GM23338 (cell line): ENCODE measurements around the gene ANGPTL2. TPM values are rescaled to one million over a fixed set of nuclear protein-coding genes. Genes with fewer than 3 reads are reported as not detected.

Source experiments
- ATAC-seq: fragments of 200-7000 bp; cut with Tn5 transposase; 3 replicates; pipeline ENCODE4 v1.9.1; 2020
- DNase-seq: peaks from one replicate; pipeline ENCODE4 v3.0.0-alpha.2; 2015; ENCODE audit warnings: low spot score
- H2AFZ ChIP-seq: fragments of 200-600 bp; sonication (generic); 2 replicates; pipeline ENCODE4 v1.8.0; 2016; ENCODE audit warnings: antibody characterized with exemption, mild to moderate bottlenecking, moderate library complexity
- H3F3A ChIP-seq: fragments of 200-600 bp; sonication (generic); replicated peaks from 2 replicates; pipeline ENCODE4 v1.8.0; 2017; ENCODE audit warnings: antibody characterized with exemption, mixed run types, low read depth
- H3K27ac ChIP-seq: fragments of 200-600 bp; sonication (generic); 2 replicates; pipeline ENCODE4 v1.6.1; 2016; ENCODE audit warnings: low read depth
- H3K27me3 ChIP-seq: fragments of 200-600 bp; sonication (generic); 2 replicates; pipeline ENCODE4 v1.8.0; 2016; ENCODE audit warnings: mild to moderate bottlenecking, mixed run types, moderate library complexity; ENCODE audit not compliant: insufficient read depth
- H3K36me3 ChIP-seq: fragments of 200-600 bp; sonication (generic); 2 replicates; pipeline ENCODE4 v1.8.0; 2016; ENCODE audit warnings: mild to moderate bottlenecking; ENCODE audit not compliant: insufficient read depth
- H3K4me1 ChIP-seq: fragments of 200-600 bp; sonication (generic); 2 replicates; pipeline ENCODE4 v1.8.0; 2016; ENCODE audit warnings: mild to moderate bottlenecking, moderate library complexity; ENCODE audit not compliant: insufficient read depth
- H3K4me2 ChIP-seq: fragments of 200-600 bp; sonication (generic); 2 replicates; pipeline ENCODE4 v1.7.1; 2017; ENCODE audit warnings: mixed run types
- H3K4me3 ChIP-seq: fragments of 200-600 bp; sonication (generic); 2 replicates; pipeline ENCODE4 v1.6.1; 2016; ENCODE audit warnings: mixed run types
- H3K79me2 ChIP-seq: fragments of 200-600 bp; sonication (generic); replicated peaks from 2 replicates; pipeline ENCODE4 v1.8.0; 2017; ENCODE audit warnings: mild to moderate bottlenecking; ENCODE audit not compliant: insufficient read depth
- H3K9me2 ChIP-seq: fragments of 200-600 bp; sonication (generic); 2 replicates; pipeline ENCODE4 v1.8.0; 2017; ENCODE audit not compliant: insufficient read depth
- H4K20me1 ChIP-seq: fragments of 200-600 bp; sonication (generic); replicated peaks from 2 replicates; pipeline ENCODE4 v1.8.0; 2017; ENCODE audit warnings: mild to moderate bottlenecking; ENCODE audit not compliant: insufficient read depth
- H3K27ac Mint-ChIP-seq: 2 replicates; pipeline ENCODE4 v1.8.0; 2020; ENCODE audit warnings: inconsistent platforms, mild to moderate bottlenecking, moderate library complexity, mixed read lengths
- H3K27me3 Mint-ChIP-seq: 3 replicates; pipeline ENCODE4 v1.8.0; 2022; ENCODE audit warnings: low read depth, mild to moderate bottlenecking, moderate library complexity, mixed read lengths, inconsistent platforms; ENCODE audit not compliant: insufficient read depth, poor library complexity
- H3K36me3 Mint-ChIP-seq: 3 replicates; pipeline ENCODE4 v1.8.0; 2021; ENCODE audit warnings: low read depth, mild to moderate bottlenecking, inconsistent platforms, moderate library complexity, mixed read lengths
- H3K4me1 Mint-ChIP-seq: 3 replicates; pipeline ENCODE4 v1.8.0; 2020; ENCODE audit warnings: mild to moderate bottlenecking, inconsistent platforms, mixed read lengths
- H3K4me3 Mint-ChIP-seq: 3 replicates; pipeline ENCODE4 v1.8.0; 2021; ENCODE audit warnings: moderate library complexity, mild to moderate bottlenecking, inconsistent platforms, mixed read lengths
- H3K9me3 Mint-ChIP-seq: 3 replicates; pipeline ENCODE4 v1.8.0; 2020; ENCODE audit warnings: moderate library complexity, mild to moderate bottlenecking, inconsistent platforms, mixed read lengths
- CREB1 ChIP-seq: fragments of 250-450 bp; sonication (Bioruptor Pico); IDR thresholded peaks from 2 replicates; pipeline ENCODE4 v1.5.0; 2020; ENCODE audit warnings: low read depth, mild to moderate bottlenecking, moderate library complexity
- EZH2 ChIP-seq: fragments of 200-600 bp; sonication (generic); IDR thresholded peaks from one replicate; pipeline ENCODE4 v1.8.0; 2017; ENCODE audit warnings: antibody characterized with exemption, mild to moderate bottlenecking, low read depth; ENCODE audit not compliant: unreplicated experiment
- EZH2phosphoT487 ChIP-seq: fragments of 200-600 bp; sonication (generic); IDR thresholded peaks from one replicate; pipeline ENCODE4 v1.8.1; 2018; ENCODE audit warnings: antibody characterized with exemption; ENCODE audit not compliant: unreplicated experiment
- JUNB ChIP-seq: IDR thresholded peaks from one replicate; pipeline ENCODE4 v1.6.1; 2016; ENCODE audit warnings: antibody characterized with exemption; ENCODE audit not compliant: unreplicated experiment
- NANOG ChIP-seq: IDR thresholded peaks from 2 replicates; pipeline ENCODE4 v1.6.1; 2016; ENCODE audit warnings: antibody characterized with exemption, borderline replicate concordance
- POLR2AphosphoS5 ChIP-seq: IDR thresholded peaks from 2 replicates; pipeline ENCODE4 v1.6.1; 2016; ENCODE audit warnings: antibody characterized with exemption, low read depth
- STAT1 ChIP-seq: IDR thresholded peaks from one replicate; pipeline ENCODE4 v1.6.1; 2016; ENCODE audit warnings: antibody characterized with exemption; ENCODE audit not compliant: unreplicated experiment
- ZNF114 ChIP-seq: fragments of 250-450 bp; sonication (Bioruptor Pico); IDR thresholded peaks from 2 replicates; pipeline ENCODE4 v1.5.0; 2020; ENCODE audit warnings: mild to moderate bottlenecking, moderate library complexity
- ZNF331 ChIP-seq: fragments of 250-450 bp; sonication (Bioruptor Pico); IDR thresholded peaks from 2 replicates; pipeline ENCODE4 v1.5.0; 2020; ENCODE audit warnings: low read depth, mild to moderate bottlenecking, moderate library complexity
- ZNF462 ChIP-seq: fragments of 250-450 bp; sonication (Bioruptor Pico); IDR thresholded peaks from 2 replicates; pipeline ENCODE4 v1.5.0; 2020; ENCODE audit warnings: mild to moderate bottlenecking, moderate library complexity
- polyA plus RNA-seq: library from polyadenylated mRNA; unstranded; fragments of >200 nt; fragmentation: Nextera tagmentation; extraction: Ambion mirVana; gene quantifications from 2 replicates; pipeline ENCODE4 v1.2.1, GENCODE V29; 2016
- total RNA-seq: library from RNA; depleted of rRNA; stranded (reverse); fragments of >200 nt; shearing (Covaris generic); gene quantifications from 2 replicates; pipeline ENCODE4 v1.2.3, GENCODE V29; 2014
- TF ChIP-seq, protein P1 (sequence below), 2 experiments: fragments of 200-600 bp in 1 of 2; sonication (generic) in 1 of 2; conservative IDR thresholded peaks; 2 replicates each; pipeline versions ENCODE4 v1.5.1 to v1.6.1; 2016 to 2017; ENCODE audit warnings: antibody characterized with exemption in 2 of 2, low read depth in 2 of 2, mild to moderate bottlenecking in 2 of 2, moderate library complexity in 1 of 2
- TF ChIP-seq, protein P2 (sequence below): IDR thresholded peaks from one replicate; pipeline ENCODE4 v1.6.1; 2018; ENCODE audit warnings: antibody characterized with exemption; ENCODE audit not compliant: unreplicated experiment

Gene ANGPTL2
- total and polyA plus RNA-seq, 2 experiments from 2014 or later, result 2.9 to 5.2 TPM

GRCh38 chr9:127142291-127142690 lies 19.9 kb upstream of the ANGPTL2 start (continued):
- TF ChIP-seq ZNF462 (CRISPR knock-in tag) (no peak), EZH2phosphoT487 (no peak)

GRCh38 chr9:127140842-127141675 lies 18.6 kb upstream of the ANGPTL2 start:
- DNase-seq, result no peak
- Mint-ChIP-seq H3K9me3 (no peaks in the 10 kb centered on the region), H3K27me3 (peaks cover 3% of the 10 kb centered on the region), H3K27ac (no peak overlapping the region), H3K4me1 (peaks cover 18% of the 10 kb centered on the region), H3K4me3 (no peak overlapping the region), H3K36me3 (no peaks in the 10 kb centered on the region)
- peaks cover 13% of the 10 kb centered on the region for H3K4me1 ChIP-seq
- H2AFZ ChIP-seq, result no peak overlapping the region
- no peaks in the 10 kb centered on the region for H3K27me3 ChIP-seq
- no peak overlapping the region for H3K4me3 ChIP-seq
- no peaks in the 10 kb centered on the region for H3K79me2 ChIP-seq
- no peaks in the 10 kb centered on the region for H3F3A ChIP-seq
- no peaks in the 10 kb centered on the region for H3K36me3 ChIP-seq
- H4K20me1 ChIP-seq, result 0 out of 2 replicates have a peak, but pooled peaks cover 3% of the 10 kb centered on the region
- H3K4me2 ChIP-seq, result no peak overlapping the region
- ATAC-seq, result no peak
- 0 out of 2 replicates have a peak, but pooled peaks cover 3% of the 10 kb centered on the region for H3K9me2 ChIP-seq
- H3K27ac ChIP-seq, result no peak overlapping the region
- TF ChIP-seq ZNF331 (no peak), EZH2phosphoT487 (no peak), POLR2AphosphoS5 (no peak), NANOG (no peak), CREB1 (no peak), JUNB (no peak), STAT1 (no peak), EZH2 (no peak), ZNF114 (CRISPR knock-in tag) (no peak)
- TF ChIP-seq, protein P1, sequence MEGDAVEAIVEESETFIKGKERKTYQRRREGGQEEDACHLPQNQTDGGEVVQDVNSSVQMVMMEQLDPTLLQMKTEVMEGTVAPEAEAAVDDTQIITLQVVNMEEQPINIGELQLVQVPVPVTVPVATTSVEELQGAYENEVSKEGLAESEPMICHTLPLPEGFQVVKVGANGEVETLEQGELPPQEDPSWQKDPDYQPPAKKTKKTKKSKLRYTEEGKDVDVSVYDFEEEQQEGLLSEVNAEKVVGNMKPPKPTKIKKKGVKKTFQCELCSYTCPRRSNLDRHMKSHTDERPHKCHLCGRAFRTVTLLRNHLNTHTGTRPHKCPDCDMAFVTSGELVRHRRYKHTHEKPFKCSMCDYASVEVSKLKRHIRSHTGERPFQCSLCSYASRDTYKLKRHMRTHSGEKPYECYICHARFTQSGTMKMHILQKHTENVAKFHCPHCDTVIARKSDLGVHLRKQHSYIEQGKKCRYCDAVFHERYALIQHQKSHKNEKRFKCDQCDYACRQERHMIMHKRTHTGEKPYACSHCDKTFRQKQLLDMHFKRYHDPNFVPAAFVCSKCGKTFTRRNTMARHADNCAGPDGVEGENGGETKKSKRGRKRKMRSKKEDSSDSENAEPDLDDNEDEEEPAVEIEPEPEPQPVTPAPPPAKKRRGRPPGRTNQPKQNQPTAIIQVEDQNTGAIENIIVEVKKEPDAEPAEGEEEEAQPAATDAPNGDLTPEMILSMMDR (conservative IDR thresholded peaks at IDR 0.05; ENCODE audit: low read depth in 2 of 2), result no peak
- TF ChIP-seq, protein P2, sequence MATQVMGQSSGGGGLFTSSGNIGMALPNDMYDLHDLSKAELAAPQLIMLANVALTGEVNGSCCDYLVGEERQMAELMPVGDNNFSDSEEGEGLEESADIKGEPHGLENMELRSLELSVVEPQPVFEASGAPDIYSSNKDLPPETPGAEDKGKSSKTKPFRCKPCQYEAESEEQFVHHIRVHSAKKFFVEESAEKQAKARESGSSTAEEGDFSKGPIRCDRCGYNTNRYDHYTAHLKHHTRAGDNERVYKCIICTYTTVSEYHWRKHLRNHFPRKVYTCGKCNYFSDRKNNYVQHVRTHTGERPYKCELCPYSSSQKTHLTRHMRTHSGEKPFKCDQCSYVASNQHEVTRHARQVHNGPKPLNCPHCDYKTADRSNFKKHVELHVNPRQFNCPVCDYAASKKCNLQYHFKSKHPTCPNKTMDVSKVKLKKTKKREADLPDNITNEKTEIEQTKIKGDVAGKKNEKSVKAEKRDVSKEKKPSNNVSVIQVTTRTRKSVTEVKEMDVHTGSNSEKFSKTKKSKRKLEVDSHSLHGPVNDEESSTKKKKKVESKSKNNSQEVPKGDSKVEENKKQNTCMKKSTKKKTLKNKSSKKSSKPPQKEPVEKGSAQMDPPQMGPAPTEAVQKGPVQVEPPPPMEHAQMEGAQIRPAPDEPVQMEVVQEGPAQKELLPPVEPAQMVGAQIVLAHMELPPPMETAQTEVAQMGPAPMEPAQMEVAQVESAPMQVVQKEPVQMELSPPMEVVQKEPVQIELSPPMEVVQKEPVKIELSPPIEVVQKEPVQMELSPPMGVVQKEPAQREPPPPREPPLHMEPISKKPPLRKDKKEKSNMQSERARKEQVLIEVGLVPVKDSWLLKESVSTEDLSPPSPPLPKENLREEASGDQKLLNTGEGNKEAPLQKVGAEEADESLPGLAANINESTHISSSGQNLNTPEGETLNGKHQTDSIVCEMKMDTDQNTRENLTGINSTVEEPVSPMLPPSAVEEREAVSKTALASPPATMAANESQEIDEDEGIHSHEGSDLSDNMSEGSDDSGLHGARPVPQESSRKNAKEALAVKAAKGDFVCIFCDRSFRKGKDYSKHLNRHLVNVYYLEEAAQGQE, result no peak
